ENCODE measurements around the gene WDR82. TPM values are rescaled to one million over a fixed set of nuclear protein-coding genes. Genes with fewer than 3 reads are reported as not detected.
A peak's percentile ranks its signal among the peaks of the same experiment; 100 is the strongest.

The WDR82 gene
- total RNA-seq, 1 donor from 2014 or later = 86.4 TPM

DNA sequence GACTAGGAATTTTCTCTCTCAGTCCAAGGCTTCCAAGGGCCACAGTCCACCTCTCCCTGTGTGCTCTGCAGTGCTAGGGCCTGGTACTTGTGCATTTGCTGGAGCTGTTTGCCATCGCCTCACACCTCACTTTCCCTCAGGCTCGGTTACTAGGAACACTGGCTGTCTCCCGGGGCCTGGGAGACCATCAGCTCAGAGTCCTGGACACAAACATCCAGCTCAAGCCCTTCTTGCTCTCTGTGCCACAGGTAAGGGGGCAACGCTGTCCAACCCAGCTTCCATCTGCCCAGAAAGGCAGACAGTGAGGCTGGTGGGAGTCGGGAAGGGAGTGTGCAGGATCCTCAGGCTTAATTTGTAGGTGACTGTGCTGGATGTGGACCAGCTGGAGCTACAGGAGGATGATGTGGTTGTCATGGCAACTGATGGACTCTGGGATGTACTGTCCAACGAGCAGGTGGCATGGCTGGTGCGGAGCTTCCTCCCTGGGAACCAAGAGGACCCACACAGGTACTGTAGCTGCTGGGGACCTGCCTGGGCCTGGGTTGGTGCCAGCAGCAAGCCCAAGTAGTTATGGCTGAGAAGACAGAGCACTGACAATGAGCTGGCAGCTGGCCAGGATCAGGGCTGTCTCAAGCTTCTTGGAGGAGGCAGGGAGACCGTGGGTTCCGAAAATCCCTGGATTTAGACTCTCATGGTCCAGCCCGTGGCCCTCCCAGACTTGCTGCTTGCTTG is 29.5 kb downstream of the WDR82 start:
- Mint-ChIP-seq H3K27ac (peak overlapping the region; percentile 68), H3K9me3 (no peaks in the 10 kb centered on the region), H3K4me3 (no peak overlapping the region), H3K4me1 (peaks cover 63% of the 10 kb centered on the region), H3K27me3 (no peaks in the 10 kb centered on the region), H3K36me3 (ENCODE audit: low read depth) (peaks cover 45% of the 10 kb centered on the region)
- intact Hi-C loops (cut with micrococcal nuclease) = loop anchor here (1.0 kb wide), 1 partner anchor 10 kb away; the partner anchor contains the start of gene TWF2
- ATAC-seq (ENCODE audit: low read depth) (no peak), DNase-seq (no peak)
- ChIA-PET CTCF (interaction anchor here (1.4 kb wide), 1 partner anchor 17 kb away, joined by 5 read pairs; no protein-coding TSS in a partner anchor), POLR2A (interaction anchor here (0.5 to 2.2 kb wide), 4 partner anchors 10 to 40 kb away, joined by 4 to 9 read pairs (median 8); partner anchors contain the start of genes GLYCTK and TWF2)
- TF ChIP-seq, protein P1, sequence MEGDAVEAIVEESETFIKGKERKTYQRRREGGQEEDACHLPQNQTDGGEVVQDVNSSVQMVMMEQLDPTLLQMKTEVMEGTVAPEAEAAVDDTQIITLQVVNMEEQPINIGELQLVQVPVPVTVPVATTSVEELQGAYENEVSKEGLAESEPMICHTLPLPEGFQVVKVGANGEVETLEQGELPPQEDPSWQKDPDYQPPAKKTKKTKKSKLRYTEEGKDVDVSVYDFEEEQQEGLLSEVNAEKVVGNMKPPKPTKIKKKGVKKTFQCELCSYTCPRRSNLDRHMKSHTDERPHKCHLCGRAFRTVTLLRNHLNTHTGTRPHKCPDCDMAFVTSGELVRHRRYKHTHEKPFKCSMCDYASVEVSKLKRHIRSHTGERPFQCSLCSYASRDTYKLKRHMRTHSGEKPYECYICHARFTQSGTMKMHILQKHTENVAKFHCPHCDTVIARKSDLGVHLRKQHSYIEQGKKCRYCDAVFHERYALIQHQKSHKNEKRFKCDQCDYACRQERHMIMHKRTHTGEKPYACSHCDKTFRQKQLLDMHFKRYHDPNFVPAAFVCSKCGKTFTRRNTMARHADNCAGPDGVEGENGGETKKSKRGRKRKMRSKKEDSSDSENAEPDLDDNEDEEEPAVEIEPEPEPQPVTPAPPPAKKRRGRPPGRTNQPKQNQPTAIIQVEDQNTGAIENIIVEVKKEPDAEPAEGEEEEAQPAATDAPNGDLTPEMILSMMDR (IDR thresholded peaks at IDR 0.05) = no peak

DNA sequence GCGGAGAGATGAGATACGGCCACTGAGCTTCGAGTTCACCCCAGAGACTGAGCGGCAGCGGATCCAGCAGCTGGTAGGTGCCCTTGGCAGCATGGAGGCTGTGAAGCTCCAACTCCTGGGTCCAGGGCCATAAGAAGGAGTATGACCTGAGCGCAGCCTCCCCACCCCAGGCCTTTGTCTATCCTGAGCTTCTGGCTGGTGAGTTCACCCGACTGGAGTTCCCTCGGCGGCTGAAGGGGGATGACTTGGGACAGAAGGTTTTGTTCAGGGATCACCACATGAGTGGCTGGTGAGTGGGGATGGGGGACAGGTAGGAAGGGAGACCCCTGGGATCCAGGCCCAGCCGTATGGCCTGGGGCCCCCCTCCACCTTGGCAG is 30.3 kb downstream of the WDR82 start:
- H3K4me1 Mint-ChIP-seq = peaks cover 63% of the 10 kb centered on the region
- no peak for DNase-seq
- no peaks in the 10 kb centered on the region for H3K9me3 Mint-ChIP-seq
- intact Hi-C loops (cut with micrococcal nuclease) = loop anchor here (1.0 kb wide), 1 partner anchor 9 kb away; the partner anchor contains the start of gene TWF2
- POLR2A ChIA-PET = interaction anchor here (0.7 to 12.1 kb wide), 5 partner anchors 9 to 40 kb away, joined by 5 to 147 read pairs (median 9); partner anchors contain the start of genes GLYCTK, TLR9, TWF2 and WDR82
- peak overlapping the region; percentile 19 for H3K4me3 Mint-ChIP-seq
- peak overlapping the region; percentile 68 for H3K27ac Mint-ChIP-seq
- no peak for ATAC-seq (ENCODE audit: low read depth)
- H3K27me3 Mint-ChIP-seq = no peaks in the 10 kb centered on the region
- TF ChIP-seq, protein P1 (IDR thresholded peaks at IDR 0.05) = no peak
- CTCF ChIA-PET = interaction anchor here (1.4 kb wide), 1 partner anchor 17 kb away, joined by 5 read pairs; no protein-coding TSS in a partner anchor
- H3K36me3 Mint-ChIP-seq (ENCODE audit: low read depth) = peaks cover 40% of the 10 kb centered on the region

DNA sequence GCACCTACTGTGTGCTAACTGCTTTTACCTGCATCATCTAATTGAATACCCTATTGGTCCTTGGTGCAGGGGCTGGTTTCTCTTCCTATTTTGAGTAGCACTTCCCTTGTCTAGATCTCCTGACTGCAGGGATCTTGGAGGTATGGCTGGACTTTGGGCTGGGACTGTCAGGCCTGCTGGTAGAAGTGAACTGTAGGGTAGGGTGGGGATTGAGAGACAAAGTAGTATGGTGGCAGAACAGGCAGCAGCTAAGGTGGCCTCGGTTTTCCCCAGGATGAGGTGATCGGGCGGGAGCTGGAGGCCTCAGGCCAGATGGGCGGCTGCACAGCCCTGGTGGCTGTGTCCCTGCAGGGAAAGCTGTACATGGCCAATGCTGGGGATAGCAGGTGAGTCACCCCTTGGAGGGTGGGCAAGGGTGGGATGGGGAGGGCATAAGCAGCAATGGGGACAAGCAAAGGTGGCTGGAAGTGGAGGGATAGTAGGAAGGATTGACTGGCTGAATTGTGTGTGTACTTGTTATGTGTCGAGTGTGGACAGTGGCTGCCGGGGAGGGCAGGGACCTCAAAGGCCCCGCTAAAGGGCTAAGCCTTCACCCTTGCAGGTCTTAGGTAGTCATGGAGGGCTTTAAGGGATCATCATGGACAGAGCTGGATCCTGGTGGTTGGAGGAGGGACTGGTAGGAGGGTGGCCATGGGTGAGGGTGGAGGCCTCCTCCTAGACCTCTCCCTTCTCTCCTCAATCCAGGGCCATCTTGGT is 30.9 kb downstream of the WDR82 start:
- peak overlapping the region; percentile 81 for H3K4me3 Mint-ChIP-seq
- no peak for ATAC-seq (ENCODE audit: low read depth)
- H3K4me1 Mint-ChIP-seq = peaks cover 59% of the 10 kb centered on the region
- TF ChIP-seq, protein P1 (IDR thresholded peaks at IDR 0.05) = no peak
- no peaks in the 10 kb centered on the region for H3K27me3 Mint-ChIP-seq
- DNase-seq = no peak
- H3K9me3 Mint-ChIP-seq = no peaks in the 10 kb centered on the region
- ChIA-PET POLR2A (interaction anchor here (0.7 to 12.1 kb wide), 6 partner anchors 9 to 41 kb away, joined by 5 to 147 read pairs (median 8); partner anchors contain the start of genes GLYCTK, TLR9, TWF2 and WDR82), CTCF (interaction anchor here (1.4 kb wide), 1 partner anchor 16 kb away, joined by 5 read pairs; no protein-coding TSS in a partner anchor)
- peak overlapping the region; percentile 68 for H3K27ac Mint-ChIP-seq
- peaks cover 36% of the 10 kb centered on the region for H3K36me3 Mint-ChIP-seq (ENCODE audit: low read depth)
- intact Hi-C loops (cut with micrococcal nuclease) = loop anchor here (1.0 kb wide), 1 partner anchor 8 kb away; the partner anchor contains the start of gene TWF2

DNA sequence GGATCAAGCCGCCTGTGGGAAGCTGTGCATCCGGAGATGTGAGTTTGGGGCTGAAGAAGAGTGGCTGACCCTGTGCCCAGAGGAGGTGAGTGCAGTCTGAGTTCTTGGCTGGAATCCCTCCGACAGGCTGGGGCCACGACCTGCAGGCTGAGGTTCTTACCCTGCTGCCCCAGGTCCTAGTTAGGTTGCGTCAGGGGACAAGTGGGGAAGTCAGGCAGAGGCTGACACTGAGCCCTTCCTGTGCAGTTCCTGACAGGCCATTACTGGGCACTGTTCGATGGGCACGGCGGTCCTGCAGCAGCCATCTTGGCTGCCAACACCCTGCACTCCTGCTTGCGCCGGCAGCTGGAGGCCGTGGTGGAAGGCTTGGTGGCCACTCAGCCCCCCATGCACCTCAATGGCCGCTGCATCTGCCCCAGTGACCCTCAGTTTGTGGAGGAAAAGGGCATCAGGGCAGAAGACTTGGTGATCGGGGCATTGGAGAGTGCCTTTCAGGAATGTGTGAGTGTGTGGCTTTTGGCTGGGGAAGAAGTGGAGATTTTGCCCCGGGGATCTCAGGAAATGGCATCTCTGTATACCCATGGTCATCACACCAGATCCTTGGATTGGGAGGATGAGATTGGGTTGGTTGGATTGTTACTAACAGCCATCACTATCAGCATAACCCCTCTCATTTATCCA is 31.6 kb downstream of the WDR82 start:
- ATAC-seq (ENCODE audit: low read depth) (no peak), DNase-seq (no peak)
- Mint-ChIP-seq H3K4me3 (peak overlapping the region; percentile 81), H3K27ac (peak overlapping the region; percentile 68), H3K27me3 (no peaks in the 10 kb centered on the region), H3K4me1 (peaks cover 57% of the 10 kb centered on the region), H3K36me3 (ENCODE audit: low read depth) (peaks cover 32% of the 10 kb centered on the region), H3K9me3 (no peaks in the 10 kb centered on the region)
- ChIA-PET POLR2A (interaction anchor here (0.6 to 12.1 kb wide), 9 partner anchors 16 to 41 kb away, joined by 3 to 147 read pairs (median 8); partner anchors contain the start of genes GLYCTK, TLR9 and WDR82), CTCF (interaction anchor here (1.1 kb wide), 1 partner anchor 26 kb away, joined by 4 read pairs; no protein-coding TSS in a partner anchor)
- TF ChIP-seq, protein P1 (IDR thresholded peaks at IDR 0.05) = no peak
- intact Hi-C loops (cut with micrococcal nuclease) = no loop called here

All from activated B cell treated with CpG ODN at 0.5 μM for 24 hours (primary cell).